ENCODE data around the gene TNIP1.

The TNIP1 gene

GRCh38 chr5:151070449-151070848 lies 10.4 kb downstream of the TNIP1 start:
- in situ Hi-C loops (cut with MboI; ENCODE audit: low pct_unique_long_range_greater_than_20kb, low sequenced_read_pairs): no loop called here

GRCh38 chr5:151068433-151069197 lies 12.2 kb downstream of the TNIP1 start:
- DNase-seq: no peak
- in situ Hi-C loops (cut with MboI; ENCODE audit: low pct_unique_long_range_greater_than_20kb, low sequenced_read_pairs): no loop called here

More at GRCh38 chr5:151070449-151070848, 10.4 kb downstream of the TNIP1 start:
- no peak for DNase-seq

- DNase-seq: no peak
These were observed 13.0 kb downstream of the TNIP1 start for GRCh38 chr5:151067632-151068432.

GRCh38 chr5:151066920-151067319 lies 13.9 kb downstream of the TNIP1 start:
- in situ Hi-C loops (cut with MboI; ENCODE audit: low pct_unique_long_range_greater_than_20kb, low sequenced_read_pairs): no loop called here
- no peak for DNase-seq

More at GRCh38 chr5:151067632-151068432, 13.0 kb downstream of the TNIP1 start:
- in situ Hi-C loops (cut with MboI; ENCODE audit: low pct_unique_long_range_greater_than_20kb, low sequenced_read_pairs): no loop called here

- in situ Hi-C loops (cut with MboI; ENCODE audit: low pct_unique_long_range_greater_than_20kb, low sequenced_read_pairs): no loop called here
- no peak for DNase-seq
These were observed 15.2 kb downstream of the TNIP1 start for GRCh38 chr5:151065609-151066008.

GRCh38 chr5:151064916-151065499 lies 15.8 kb downstream of the TNIP1 start:
- DNase-seq: no peak
- in situ Hi-C loops (cut with MboI; ENCODE audit: low pct_unique_long_range_greater_than_20kb, low sequenced_read_pairs): no loop called here

GRCh38 chr5:151063142-151063989 lies 17.5 kb downstream of the TNIP1 start:
- in situ Hi-C loops (cut with MboI; ENCODE audit: low pct_unique_long_range_greater_than_20kb, low sequenced_read_pairs): no loop called here
- peak; percentile 19 for DNase-seq

- in situ Hi-C loops (cut with MboI; ENCODE audit: low pct_unique_long_range_greater_than_20kb, low sequenced_read_pairs): no loop called here
These were observed 18.3 kb downstream of the TNIP1 start for GRCh38 chr5:151062405-151063141.

GRCh38 chr5:151060742-151061141 lies 20.1 kb downstream of the TNIP1 start:
- in situ Hi-C loops (cut with MboI; ENCODE audit: low pct_unique_long_range_greater_than_20kb, low sequenced_read_pairs): no loop called here
- no peak for DNase-seq

More at GRCh38 chr5:151062405-151063141, 18.3 kb downstream of the TNIP1 start:
- DNase-seq: no peak

- no peak for DNase-seq
- in situ Hi-C loops (cut with MboI; ENCODE audit: low pct_unique_long_range_greater_than_20kb, low sequenced_read_pairs): no loop called here
These were observed 21.8 kb downstream of the TNIP1 start for GRCh38 chr5:151058891-151059489.

- in situ Hi-C loops (cut with MboI; ENCODE audit: low pct_unique_long_range_greater_than_20kb, low sequenced_read_pairs): no loop called here
- DNase-seq: no peak
These were observed 22.5 kb downstream of the TNIP1 start for GRCh38 chr5:151058301-151058700.

- no peak for DNase-seq
- in situ Hi-C loops (cut with MboI; ENCODE audit: low pct_unique_long_range_greater_than_20kb, low sequenced_read_pairs): no loop called here
These were observed 24.2 kb downstream of the TNIP1 start for GRCh38 chr5:151056379-151057325.

- in situ Hi-C loops (cut with MboI; ENCODE audit: low pct_unique_long_range_greater_than_20kb, low sequenced_read_pairs): no loop called here
- DNase-seq: no peak
These were observed 25.5 kb downstream of the TNIP1 start for GRCh38 chr5:151055336-151055735.

- in situ Hi-C loops (cut with MboI; ENCODE audit: low pct_unique_long_range_greater_than_20kb, low sequenced_read_pairs): no loop called here
These were observed 26.1 kb downstream of the TNIP1 start for GRCh38 chr5:151054709-151055108.

GRCh38 chr5:151053796-151054462 lies 26.9 kb downstream of the TNIP1 start:
- in situ Hi-C loops (cut with MboI; ENCODE audit: low pct_unique_long_range_greater_than_20kb, low sequenced_read_pairs): no loop called here
- no peak for DNase-seq

More at GRCh38 chr5:151054709-151055108, 26.1 kb downstream of the TNIP1 start:
- DNase-seq: no peak

- in situ Hi-C loops (cut with MboI; ENCODE audit: low pct_unique_long_range_greater_than_20kb, low sequenced_read_pairs): no loop called here
- no peak for DNase-seq
These were observed 28.0 kb downstream of the TNIP1 start for GRCh38 chr5:151052836-151053235.

All from KBM-7 (cell line).